ENCODE measurements around the gene ZNF536.

Gene ZNF536

GRCh38 chr19:30376272-30376671 lies 4.1 kb downstream of the ZNF536 start:
- Histone ChIP-seq H3K27ac (ENCODE audit: low read length, poor library complexity, severe bottlenecking) (no peak overlapping the region), H3K36me3 (ENCODE audit: control insufficient read depth in 1 of 2, insufficient read depth in 2 of 2, low read depth in 1 of 2, low read length in 2 of 2) (no peaks in the 10 kb centered on the region), H2BK120ac (ENCODE audit: low read depth, low read length) (no peak overlapping the region), H4K91ac (ENCODE audit: low read length) (no peak overlapping the region), H3K27me3 (ENCODE audit: control insufficient read depth in 1 of 2, insufficient read depth in 1 of 2, low read length in 2 of 2) (peaks cover 21 to 34% of the 10 kb centered on the region in 2 experiments), H2BK5ac (ENCODE audit: low read depth, low read length, poor library complexity, severe bottlenecking) (no peak overlapping the region), H2AK5ac (ENCODE audit: low read length, severe bottlenecking) (no peak overlapping the region), H3K9me3 (ENCODE audit: control insufficient read depth, low read length) (no peaks in the 10 kb centered on the region), H3K23ac (ENCODE audit: low read length in 2 of 2) (no peak overlapping the region), H3K4me1 (ENCODE audit: control insufficient read depth, insufficient read depth, low read depth, low read length) (peaks cover 4% of the 10 kb centered on the region), H2BK12ac (ENCODE audit: low read length in 2 of 2) (no peak overlapping the region), H3K4ac (ENCODE audit: low read depth in 1 of 2, low read length in 2 of 2) (no peak overlapping the region), H3K9ac (ENCODE audit: low read length) (no peak overlapping the region), H3K18ac (ENCODE audit: low read depth in 1 of 2, low read length in 2 of 2) (no peak overlapping the region), H4K8ac (ENCODE audit: low read length) (no peak overlapping the region), H2BK15ac (ENCODE audit: low read depth, poor library complexity, severe bottlenecking) (no peak overlapping the region), H3K4me2 (ENCODE audit: low read length, poor library complexity, severe bottlenecking) (no peak overlapping the region), H3K4me3 (ENCODE audit: insufficient read depth in 1 of 2, low read depth in 1 of 2, low read length in 2 of 2) (no peak overlapping the region), H3K14ac (ENCODE audit: low read length in 2 of 2) (no peak overlapping the region), H2AFZ (ENCODE audit: low read depth, low read length) (no peak overlapping the region), H3K79me1 (replicated peaks; ENCODE audit: low read length, poor library complexity, severe bottlenecking) (no peaks in the 10 kb centered on the region)
- no peak for DNase-seq
- 52% methylated on average over 3 of the region's 4 CpGs for WGBS

GRCh38 chr19:30376826-30377425 lies 4.7 kb downstream of the ZNF536 start:
- WGBS = 83% methylated on average over 15 of the region's 15 CpGs

DNA sequence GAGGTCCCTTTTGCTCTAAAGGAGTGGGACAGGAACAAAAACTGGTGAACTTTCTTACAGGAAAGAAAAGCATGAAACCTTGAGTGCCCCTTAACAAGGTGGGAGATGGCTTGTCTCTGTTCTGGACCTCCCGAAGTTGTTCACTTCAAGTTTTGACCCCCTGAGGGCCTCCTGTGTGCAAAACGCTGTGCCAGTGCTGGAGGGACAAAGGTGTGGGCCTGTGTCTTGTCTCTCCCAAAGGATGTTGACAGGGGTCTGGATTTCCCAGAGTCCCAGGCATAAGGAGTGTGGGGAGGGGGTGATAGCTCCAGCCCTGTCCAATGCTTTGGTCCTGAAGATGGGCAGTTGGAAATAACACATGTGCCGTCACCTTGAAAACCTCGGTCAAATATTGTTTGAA lies 6.5 kb downstream of the ZNF536 start:
- DNase-seq = no peak
- Histone ChIP-seq H2BK12ac (ENCODE audit: low read length in 2 of 2) (no peak overlapping the region), H2AFZ (ENCODE audit: low read depth, low read length) (no peak overlapping the region), H3K4me1 (ENCODE audit: control insufficient read depth, insufficient read depth, low read depth, low read length) (peaks cover 4% of the 10 kb centered on the region), H3K14ac (ENCODE audit: low read length in 2 of 2) (no peak overlapping the region), H3K36me3 (ENCODE audit: control insufficient read depth in 1 of 2, insufficient read depth in 2 of 2, low read depth in 1 of 2, low read length in 2 of 2) (no peaks in the 10 kb centered on the region), H2BK5ac (ENCODE audit: low read depth, low read length, poor library complexity, severe bottlenecking) (no peak overlapping the region), H3K18ac (ENCODE audit: low read depth in 1 of 2, low read length in 2 of 2) (no peak overlapping the region), H3K4me2 (ENCODE audit: low read length, poor library complexity, severe bottlenecking) (no peak overlapping the region), H3K9ac (ENCODE audit: low read length) (no peak overlapping the region), H3K79me1 (replicated peaks; ENCODE audit: low read length, poor library complexity, severe bottlenecking) (no peaks in the 10 kb centered on the region), H4K8ac (ENCODE audit: low read length) (no peak overlapping the region), H2BK15ac (ENCODE audit: low read depth, poor library complexity, severe bottlenecking) (no peak overlapping the region), H2BK120ac (ENCODE audit: low read depth, low read length) (no peak overlapping the region), H3K27me3 (ENCODE audit: control insufficient read depth in 1 of 2, insufficient read depth in 1 of 2, low read length in 2 of 2) (peaks cover 14 to 25% of the 10 kb centered on the region in 2 experiments), H3K9me3 (ENCODE audit: control insufficient read depth, low read length) (no peaks in the 10 kb centered on the region), H3K4me3 (ENCODE audit: insufficient read depth in 1 of 2, low read depth in 1 of 2, low read length in 2 of 2) (no peak overlapping the region), H2AK5ac (ENCODE audit: low read length, severe bottlenecking) (no peak overlapping the region), H3K4ac (ENCODE audit: low read depth in 1 of 2, low read length in 2 of 2) (no peak overlapping the region), H4K91ac (ENCODE audit: low read length) (no peak overlapping the region), H3K23ac (ENCODE audit: low read length in 2 of 2) (no peak overlapping the region), H3K27ac (ENCODE audit: low read length, poor library complexity, severe bottlenecking) (no peak overlapping the region)
- WGBS = 75% methylated on average over 4 of the region's 4 CpGs

More at GRCh38 chr19:30376826-30377425, 4.7 kb downstream of the ZNF536 start:
- H3K4me1 ChIP-seq (ENCODE audit: control insufficient read depth, insufficient read depth, low read depth, low read length) = peaks cover 4% of the 10 kb centered on the region
- no peak overlapping the region for H3K23ac ChIP-seq (ENCODE audit: low read length in 2 of 2)
- no peak overlapping the region for H3K14ac ChIP-seq (ENCODE audit: low read length in 2 of 2)
- H2AFZ ChIP-seq (ENCODE audit: low read depth, low read length) = no peak overlapping the region
- no peak overlapping the region for H2BK120ac ChIP-seq (ENCODE audit: low read depth, low read length)
- no peak overlapping the region for H2BK12ac ChIP-seq (ENCODE audit: low read length in 2 of 2)
- H3K4ac ChIP-seq (ENCODE audit: low read depth in 1 of 2, low read length in 2 of 2) = no peak overlapping the region
- DNase-seq = no peak
- H3K4me2 ChIP-seq (ENCODE audit: low read length, poor library complexity, severe bottlenecking) = no peak overlapping the region
- H4K91ac ChIP-seq (ENCODE audit: low read length) = no peak overlapping the region
- H3K27me3 ChIP-seq (ENCODE audit: control insufficient read depth in 1 of 2, insufficient read depth in 1 of 2, low read length in 2 of 2) = peaks cover 21 to 34% of the 10 kb centered on the region in 2 experiments
- no peaks in the 10 kb centered on the region for H3K36me3 ChIP-seq (ENCODE audit: control insufficient read depth in 1 of 2, insufficient read depth in 2 of 2, low read depth in 1 of 2, low read length in 2 of 2)
- no peak overlapping the region for H3K9ac ChIP-seq (ENCODE audit: low read length)
- H3K79me1 ChIP-seq (replicated peaks; ENCODE audit: low read length, poor library complexity, severe bottlenecking) = no peaks in the 10 kb centered on the region
- no peak overlapping the region for H2AK5ac ChIP-seq (ENCODE audit: low read length, severe bottlenecking)
- no peak overlapping the region for H2BK5ac ChIP-seq (ENCODE audit: low read depth, low read length, poor library complexity, severe bottlenecking)
- H3K9me3 ChIP-seq (ENCODE audit: control insufficient read depth, low read length) = no peaks in the 10 kb centered on the region
- no peak overlapping the region for H4K8ac ChIP-seq (ENCODE audit: low read length)
- no peak overlapping the region for H3K4me3 ChIP-seq (ENCODE audit: insufficient read depth in 1 of 2, low read depth in 1 of 2, low read length in 2 of 2)
- H3K18ac ChIP-seq (ENCODE audit: low read depth in 1 of 2, low read length in 2 of 2) = no peak overlapping the region
- no peak overlapping the region for H3K27ac ChIP-seq (ENCODE audit: low read length, poor library complexity, severe bottlenecking)
- H2BK15ac ChIP-seq (ENCODE audit: low read depth, poor library complexity, severe bottlenecking) = no peak overlapping the region

- H3K27me3 ChIP-seq (ENCODE audit: control insufficient read depth in 1 of 2, insufficient read depth in 1 of 2, low read length in 2 of 2) = peaks cover 13% of the 10 kb centered on the region in 2 experiments
- no peak overlapping the region for H3K14ac ChIP-seq (ENCODE audit: low read length in 2 of 2)
- peaks cover 4% of the 10 kb centered on the region for H3K4me1 ChIP-seq (ENCODE audit: control insufficient read depth, insufficient read depth, low read depth, low read length)
- WGBS = 60% methylated on average over 14 of the region's 14 CpGs
- H3K9ac ChIP-seq (ENCODE audit: low read length) = no peak overlapping the region
- no peak overlapping the region for H3K4me2 ChIP-seq (ENCODE audit: low read length, poor library complexity, severe bottlenecking)
- H3K4me3 ChIP-seq (ENCODE audit: insufficient read depth in 1 of 2, low read depth in 1 of 2, low read length in 2 of 2) = no peak overlapping the region
- no peak overlapping the region for H2AK5ac ChIP-seq (ENCODE audit: low read length, severe bottlenecking)
- H2BK5ac ChIP-seq (ENCODE audit: low read depth, low read length, poor library complexity, severe bottlenecking) = no peak overlapping the region
- no peak overlapping the region for H4K8ac ChIP-seq (ENCODE audit: low read length)
- H3K36me3 ChIP-seq (ENCODE audit: control insufficient read depth in 1 of 2, insufficient read depth in 2 of 2, low read depth in 1 of 2, low read length in 2 of 2) = no peaks in the 10 kb centered on the region
- no peak overlapping the region for H2BK15ac ChIP-seq (ENCODE audit: low read depth, poor library complexity, severe bottlenecking)
- no peak overlapping the region for H3K23ac ChIP-seq (ENCODE audit: low read length in 2 of 2)
- no peak overlapping the region for H3K4ac ChIP-seq (ENCODE audit: low read depth in 1 of 2, low read length in 2 of 2)
- H2BK120ac ChIP-seq (ENCODE audit: low read depth, low read length) = no peak overlapping the region
- H4K91ac ChIP-seq (ENCODE audit: low read length) = no peak overlapping the region
- no peak overlapping the region for H3K27ac ChIP-seq (ENCODE audit: low read length, poor library complexity, severe bottlenecking)
- no peaks in the 10 kb centered on the region for H3K9me3 ChIP-seq (ENCODE audit: control insufficient read depth, low read length)
- no peak overlapping the region for H2AFZ ChIP-seq (ENCODE audit: low read depth, low read length)
- no peak overlapping the region for H3K18ac ChIP-seq (ENCODE audit: low read depth in 1 of 2, low read length in 2 of 2)
- H2BK12ac ChIP-seq (ENCODE audit: low read length in 2 of 2) = no peak overlapping the region
- H3K79me1 ChIP-seq (replicated peaks; ENCODE audit: low read length, poor library complexity, severe bottlenecking) = no peaks in the 10 kb centered on the region
- DNase-seq = no peak
These were observed 7.8 kb downstream of the ZNF536 start for GRCh38 chr19:30379841-30380610.

Measured in mesenchymal stem cell (in vitro differentiated cells and primary cell).